Motor neuron (in vitro differentiated cells): Measurements from ENCODE around the gene GTF3C6. TPM values are rescaled to one million over a fixed set of nuclear protein-coding genes. Genes with fewer than 3 reads are reported as not detected.

Experiments
- total RNA-seq, 8 experiments: library from RNA; unstranded; fragments of 300-600 nt; gene quantifications; 2 replicates each; pipeline versions ENCODE4 v1.2.3 to v1.2.4, GENCODE V29; 2022

Gene GTF3C6
- total RNA-seq, 8 experiments from 2014 or later, result 43.6 to 93.4 (median 72.1) TPM

Other genes with a start within 250 kb of the GTF3C6 start
- gene CDK19, start 143.2 kb upstream of the GTF3C6 start, total RNA-seq, result 10 to 100 TPM; 15.2 to 37.0 (median 18.8) TPM
- gene AMD1, start 83.9 kb upstream of the GTF3C6 start, total RNA-seq, result 100 to 1,000 TPM in 2 of 8 experiments, 10 to 100 TPM in 6; 38.0 to 135 (median 48.5) TPM
- gene RPF2, start 23.3 kb downstream of the GTF3C6 start, total RNA-seq, result 10 to 100 TPM; 27.2 to 51.5 (median 38.4) TPM
- gene SLC16A10, start 128.8 kb downstream of the GTF3C6 start, total RNA-seq, result 1 to 10 TPM in 5 of 8 experiments, under 1 TPM in 3; 0.20 to 8.5 (median 4.1) TPM